ENCODE measurements around the gene SH3GL2.

The SH3GL2 gene

GRCh38 chr9:17793713-17794622, 215.1 kb downstream of the SH3GL2 start:
- Mint-ChIP-seq H3K4me3 (no peak overlapping the region), H3K27me3 (no peaks in the 10 kb centered on the region), H3K27ac (no peak overlapping the region), H3K36me3 (no peaks in the 10 kb centered on the region), H3K4me1 (no peaks in the 10 kb centered on the region), H3K9me3 (no peaks in the 10 kb centered on the region)

GRCh38 chr9:17795744-17796143, 216.9 kb downstream of the SH3GL2 start:
- no peaks in the 10 kb centered on the region for H3K9me3 Mint-ChIP-seq
- no peak overlapping the region for H3K27ac Mint-ChIP-seq
- H3K36me3 Mint-ChIP-seq = no peaks in the 10 kb centered on the region
- H3K4me3 Mint-ChIP-seq = no peak overlapping the region
- H3K27me3 Mint-ChIP-seq = no peaks in the 10 kb centered on the region
- no peaks in the 10 kb centered on the region for H3K4me1 Mint-ChIP-seq

- no peak overlapping the region for H3K27ac Mint-ChIP-seq
- H3K9me3 Mint-ChIP-seq = no peaks in the 10 kb centered on the region
- H3K4me3 Mint-ChIP-seq = no peak overlapping the region
- H3K4me1 Mint-ChIP-seq = no peaks in the 10 kb centered on the region
- no peaks in the 10 kb centered on the region for H3K36me3 Mint-ChIP-seq
- H3K27me3 Mint-ChIP-seq = no peaks in the 10 kb centered on the region
Observed at GRCh38 chr9:17799369-17799768, 220.5 kb downstream of the SH3GL2 start.

- Mint-ChIP-seq H3K27me3 (no peaks in the 10 kb centered on the region), H3K36me3 (no peaks in the 10 kb centered on the region), H3K9me3 (no peaks in the 10 kb centered on the region), H3K4me3 (no peak overlapping the region), H3K4me1 (no peaks in the 10 kb centered on the region), H3K27ac (no peak overlapping the region)
Observed at GRCh38 chr9:17800418-17800817, 221.6 kb downstream of the SH3GL2 start.

DNA sequence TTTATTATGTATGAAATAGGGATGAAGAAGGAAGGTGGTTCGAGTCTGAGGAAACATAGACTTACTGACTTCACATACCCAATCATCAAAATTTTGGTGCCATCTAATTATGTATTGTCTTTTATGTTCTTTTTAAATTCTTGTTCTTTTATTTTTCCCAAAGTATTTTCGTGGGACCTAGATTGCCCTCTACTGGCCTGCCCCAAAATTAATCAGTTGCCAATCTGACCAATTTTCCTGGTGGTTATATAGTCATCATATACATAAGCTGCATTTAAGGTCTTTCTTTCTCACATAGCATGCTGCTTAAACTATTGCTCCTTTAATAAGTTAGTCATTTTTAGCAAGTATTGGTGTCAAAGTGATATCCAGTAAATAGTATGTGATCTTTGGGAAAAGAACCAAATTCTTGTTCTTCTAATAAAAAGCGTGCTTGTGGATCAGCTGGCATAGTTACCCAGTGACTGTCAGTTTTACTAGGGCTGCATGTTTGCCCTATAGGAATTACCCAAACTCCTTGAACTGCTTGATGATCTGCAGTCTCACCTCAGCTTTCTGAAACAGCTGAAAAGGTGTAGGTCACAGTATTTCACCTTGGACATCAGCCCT, 223.5 kb downstream of the SH3GL2 start:
- no peaks in the 10 kb centered on the region for H3K4me1 Mint-ChIP-seq

DNA sequence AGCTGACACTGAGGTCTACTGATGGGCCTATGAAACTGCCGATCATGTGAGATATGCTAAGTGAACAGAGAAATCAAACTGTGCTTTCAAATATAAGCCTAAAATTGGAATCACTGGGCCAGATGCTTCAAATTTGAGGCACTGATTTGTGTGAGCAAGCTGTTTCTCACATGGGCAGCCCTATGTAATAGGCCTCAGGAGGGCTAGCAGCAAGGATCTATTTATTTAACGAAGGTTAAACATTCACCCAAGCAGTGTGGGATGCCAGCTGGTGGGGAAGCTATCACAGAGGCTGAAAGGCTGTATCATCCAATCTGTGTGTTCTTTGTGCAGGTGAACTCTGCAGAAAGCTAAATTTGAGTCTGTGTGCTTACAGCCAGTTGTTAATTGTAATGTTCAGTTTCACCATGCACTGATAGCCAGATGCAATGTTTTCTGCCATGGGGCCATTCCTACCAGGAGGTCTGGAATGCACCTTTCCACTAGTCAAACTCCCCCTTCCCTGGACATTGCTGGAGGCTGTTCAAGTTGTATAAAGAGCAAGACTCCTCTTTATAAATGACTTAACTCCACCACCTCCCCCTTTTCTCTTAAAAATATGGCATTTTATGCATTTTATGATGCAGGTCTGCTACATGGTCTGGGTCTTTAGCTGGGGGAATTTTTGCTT, 228.9 kb downstream of the SH3GL2 start:
- Mint-ChIP-seq H3K27me3 (peaks cover 4% of the 10 kb centered on the region), H3K4me3 (no peak overlapping the region), H3K36me3 (no peaks in the 10 kb centered on the region), H3K27ac (no peak overlapping the region), H3K9me3 (no peaks in the 10 kb centered on the region), H3K4me1 (no peaks in the 10 kb centered on the region)

More for the DNA sequence above, 223.5 kb downstream of the SH3GL2 start:
- H3K4me3 Mint-ChIP-seq = no peak overlapping the region
- H3K36me3 Mint-ChIP-seq = no peaks in the 10 kb centered on the region
- H3K9me3 Mint-ChIP-seq = no peaks in the 10 kb centered on the region
- H3K27me3 Mint-ChIP-seq = no peaks in the 10 kb centered on the region
- no peak overlapping the region for H3K27ac Mint-ChIP-seq

GRCh38 chr9:17810317-17810716, 231.5 kb downstream of the SH3GL2 start:
- no peak overlapping the region for H3K4me3 Mint-ChIP-seq
- no peaks in the 10 kb centered on the region for H3K36me3 Mint-ChIP-seq
- H3K27me3 Mint-ChIP-seq = peaks cover 4% of the 10 kb centered on the region
- no peaks in the 10 kb centered on the region for H3K9me3 Mint-ChIP-seq
- no peaks in the 10 kb centered on the region for H3K4me1 Mint-ChIP-seq
- no peak overlapping the region for H3K27ac Mint-ChIP-seq

- Mint-ChIP-seq H3K4me3 (no peak overlapping the region), H3K27ac (no peak overlapping the region), H3K4me1 (no peaks in the 10 kb centered on the region), H3K36me3 (no peaks in the 10 kb centered on the region), H3K27me3 (peaks cover 4% of the 10 kb centered on the region), H3K9me3 (no peaks in the 10 kb centered on the region)
Observed at GRCh38 chr9:17810728-17811571, 232.1 kb downstream of the SH3GL2 start.

- no peak overlapping the region for H3K4me3 Mint-ChIP-seq
- no peaks in the 10 kb centered on the region for H3K4me1 Mint-ChIP-seq
- H3K27ac Mint-ChIP-seq = no peak overlapping the region
- H3K36me3 Mint-ChIP-seq = no peaks in the 10 kb centered on the region
- peaks cover 4% of the 10 kb centered on the region for H3K27me3 Mint-ChIP-seq
- H3K9me3 Mint-ChIP-seq = no peaks in the 10 kb centered on the region
Observed at GRCh38 chr9:17813798-17814197, 234.9 kb downstream of the SH3GL2 start.

DNA sequence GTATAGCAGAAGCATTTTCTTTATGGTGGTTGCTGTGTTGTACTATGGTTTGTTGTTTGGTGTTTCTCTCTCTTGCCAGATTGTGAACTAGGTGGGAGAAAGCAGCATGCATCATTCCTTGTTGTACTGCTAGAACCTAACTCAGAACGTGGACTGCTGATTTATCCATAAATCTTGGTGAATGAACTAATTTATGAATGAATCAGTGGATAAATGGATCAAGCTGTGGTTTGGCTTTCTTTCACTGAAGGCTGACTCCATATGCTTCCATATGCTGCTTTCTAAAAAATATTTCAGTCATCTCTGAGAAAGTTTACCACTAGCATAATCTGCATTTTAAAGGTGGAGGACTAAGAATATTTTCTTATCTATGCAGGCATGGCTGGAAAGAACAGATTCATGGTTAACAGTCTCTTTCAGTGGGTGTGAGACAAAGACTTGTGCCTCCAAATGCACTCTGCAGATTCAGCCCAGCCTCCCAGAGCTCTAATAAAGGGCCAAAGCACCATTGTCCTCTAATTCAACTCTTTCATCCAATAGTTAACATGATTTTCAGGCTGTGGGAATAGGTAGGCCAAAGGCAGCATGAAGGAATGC, 237.7 kb downstream of the SH3GL2 start:
- Mint-ChIP-seq H3K36me3 (no peaks in the 10 kb centered on the region), H3K27ac (no peak overlapping the region), H3K4me3 (no peak overlapping the region), H3K27me3 (peaks cover 2% of the 10 kb centered on the region), H3K9me3 (no peaks in the 10 kb centered on the region), H3K4me1 (no peaks in the 10 kb centered on the region)

DNA sequence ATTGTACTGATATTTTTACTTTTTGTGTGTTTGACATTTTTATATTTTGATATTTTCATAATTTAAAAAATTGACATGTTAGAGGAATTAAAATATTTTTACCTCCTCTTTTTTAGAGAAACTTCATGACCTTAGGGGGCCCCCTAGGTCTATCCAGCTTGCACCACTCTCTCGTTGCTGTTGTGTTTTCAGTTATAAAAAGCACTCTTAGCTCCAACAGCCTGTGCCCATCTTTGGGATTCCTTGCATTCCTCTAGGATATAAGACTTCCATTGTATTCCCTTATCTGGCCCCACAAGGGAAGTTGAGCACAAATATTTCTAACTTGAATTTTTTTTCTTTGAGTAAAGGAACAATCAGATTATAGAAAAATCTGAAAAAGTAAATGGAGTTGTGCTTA, 245.3 kb downstream of the SH3GL2 start:
- H3K9me3 Mint-ChIP-seq = no peaks in the 10 kb centered on the region
- no peaks in the 10 kb centered on the region for H3K4me1 Mint-ChIP-seq
- no peaks in the 10 kb centered on the region for H3K36me3 Mint-ChIP-seq
- no peak overlapping the region for H3K27ac Mint-ChIP-seq
- H3K4me3 Mint-ChIP-seq = no peak overlapping the region
- no peaks in the 10 kb centered on the region for H3K27me3 Mint-ChIP-seq

- Mint-ChIP-seq H3K4me1 (no peaks in the 10 kb centered on the region), H3K36me3 (no peaks in the 10 kb centered on the region), H3K4me3 (no peak overlapping the region), H3K27ac (no peak overlapping the region), H3K9me3 (no peaks in the 10 kb centered on the region), H3K27me3 (no peaks in the 10 kb centered on the region)
Observed at GRCh38 chr9:17824616-17825264, 245.9 kb downstream of the SH3GL2 start.

- Mint-ChIP-seq H3K4me3 (no peak overlapping the region), H3K4me1 (no peaks in the 10 kb centered on the region), H3K27ac (no peak overlapping the region), H3K9me3 (no peaks in the 10 kb centered on the region), H3K36me3 (no peaks in the 10 kb centered on the region), H3K27me3 (no peaks in the 10 kb centered on the region)
Observed at GRCh38 chr9:17825265-17825659, 246.4 kb downstream of the SH3GL2 start.

GRCh38 chr9:17829064-17829463, 250.2 kb downstream of the SH3GL2 start:
- no peak overlapping the region for H3K4me3 Mint-ChIP-seq
- H3K4me1 Mint-ChIP-seq = no peaks in the 10 kb centered on the region

More at GRCh38 chr9:17829064-17829463, 250.2 kb downstream of the SH3GL2 start:
- Mint-ChIP-seq H3K27me3 (no peaks in the 10 kb centered on the region), H3K9me3 (no peaks in the 10 kb centered on the region), H3K27ac (no peak overlapping the region), H3K36me3 (no peaks in the 10 kb centered on the region)

Data from activated naive CD4-positive, alpha-beta T cell treated with anti-CD3 and anti-CD28 coated beads, Interleukin-2, amount 50 U/mL, for 24 hours (primary cell).